Measurements from ENCODE around the gene PIM3.

The PIM3 gene

GRCh38 chr22:49929994-49930575 is 30.5 kb upstream of the PIM3 start:
- H3K9me3 ChIP-seq (ENCODE audit: control insufficient read depth, insufficient read depth, low read length): no peaks in the 10 kb centered on the region
- peak overlapping the region; percentile 24 for H3K9ac ChIP-seq (ENCODE audit: low read depth, low read length)
- H3K27me3 ChIP-seq (ENCODE audit: control insufficient read depth, insufficient read depth, low read length): peaks cover 12% of the 10 kb centered on the region
- no peak overlapping the region for H3K4me3 ChIP-seq (ENCODE audit: low read depth, low read length)
- H3K4me1 ChIP-seq (ENCODE audit: control insufficient read depth, insufficient read depth, low read length): peaks cover 2% of the 10 kb centered on the region
- H3K36me3 ChIP-seq (ENCODE audit: control insufficient read depth, insufficient read depth, low read length): no peaks in the 10 kb centered on the region

- Histone ChIP-seq H3K4me3 (ENCODE audit: low read depth, low read length) (no peak overlapping the region), H3K36me3 (ENCODE audit: control insufficient read depth, insufficient read depth, low read length) (no peaks in the 10 kb centered on the region), H3K4me1 (ENCODE audit: control insufficient read depth, insufficient read depth, low read length) (peaks cover 2% of the 10 kb centered on the region), H3K27me3 (ENCODE audit: control insufficient read depth, insufficient read depth, low read length) (peaks cover 12% of the 10 kb centered on the region), H3K9ac (ENCODE audit: low read depth, low read length) (peak overlapping the region; percentile 24), H3K9me3 (ENCODE audit: control insufficient read depth, insufficient read depth, low read length) (no peaks in the 10 kb centered on the region)
These were observed 29.8 kb upstream of the PIM3 start for GRCh38 chr22:49930596-49931412.

- H3K4me3 ChIP-seq (ENCODE audit: low read depth, low read length): no peak overlapping the region
- H3K27me3 ChIP-seq (ENCODE audit: control insufficient read depth, insufficient read depth, low read length): peaks cover 12% of the 10 kb centered on the region
- H3K9ac ChIP-seq (ENCODE audit: low read depth, low read length): no peak overlapping the region
- peaks cover 4% of the 10 kb centered on the region for H3K4me1 ChIP-seq (ENCODE audit: control insufficient read depth, insufficient read depth, low read length)
- H3K9me3 ChIP-seq (ENCODE audit: control insufficient read depth, insufficient read depth, low read length): no peaks in the 10 kb centered on the region
- H3K36me3 ChIP-seq (ENCODE audit: control insufficient read depth, insufficient read depth, low read length): no peaks in the 10 kb centered on the region
These were observed 27.1 kb upstream of the PIM3 start for GRCh38 chr22:49933236-49934159.

GRCh38 chr22:49934160-49934890 is 26.2 kb upstream of the PIM3 start:
- Histone ChIP-seq H3K9ac (ENCODE audit: low read depth, low read length) (peak overlapping the region; percentile 70), H3K36me3 (ENCODE audit: control insufficient read depth, insufficient read depth, low read length) (no peaks in the 10 kb centered on the region), H3K9me3 (ENCODE audit: control insufficient read depth, insufficient read depth, low read length) (no peaks in the 10 kb centered on the region), H3K27me3 (ENCODE audit: control insufficient read depth, insufficient read depth, low read length) (peaks cover 12% of the 10 kb centered on the region), H3K4me1 (ENCODE audit: control insufficient read depth, insufficient read depth, low read length) (peaks cover 4% of the 10 kb centered on the region), H3K4me3 (ENCODE audit: low read depth, low read length) (peak overlapping the region; percentile 32)

- peak overlapping the region; percentile 70 for H3K9ac ChIP-seq (ENCODE audit: low read depth, low read length)
- H3K4me3 ChIP-seq (ENCODE audit: low read depth, low read length): peak overlapping the region; percentile 32
- H3K36me3 ChIP-seq (ENCODE audit: control insufficient read depth, insufficient read depth, low read length): no peaks in the 10 kb centered on the region
- H3K4me1 ChIP-seq (ENCODE audit: control insufficient read depth, insufficient read depth, low read length): peaks cover 2% of the 10 kb centered on the region
- no peaks in the 10 kb centered on the region for H3K9me3 ChIP-seq (ENCODE audit: control insufficient read depth, insufficient read depth, low read length)
- peaks cover 8% of the 10 kb centered on the region for H3K27me3 ChIP-seq (ENCODE audit: control insufficient read depth, insufficient read depth, low read length)
These were observed 25.5 kb upstream of the PIM3 start for GRCh38 chr22:49934891-49935557.

GRCh38 chr22:49935561-49935960 is 25.0 kb upstream of the PIM3 start:
- H3K4me3 ChIP-seq (ENCODE audit: low read depth, low read length): no peak overlapping the region
- no peaks in the 10 kb centered on the region for H3K9me3 ChIP-seq (ENCODE audit: control insufficient read depth, insufficient read depth, low read length)
- H3K9ac ChIP-seq (ENCODE audit: low read depth, low read length): no peak overlapping the region
- H3K36me3 ChIP-seq (ENCODE audit: control insufficient read depth, insufficient read depth, low read length): no peaks in the 10 kb centered on the region
- H3K27me3 ChIP-seq (ENCODE audit: control insufficient read depth, insufficient read depth, low read length): peaks cover 2% of the 10 kb centered on the region
- H3K4me1 ChIP-seq (ENCODE audit: control insufficient read depth, insufficient read depth, low read length): peaks cover 2% of the 10 kb centered on the region

- H3K4me3 ChIP-seq (ENCODE audit: low read depth, low read length): peak overlapping the region; percentile 13
- peak overlapping the region; percentile 24 for H3K9ac ChIP-seq (ENCODE audit: low read depth, low read length)
- no peaks in the 10 kb centered on the region for H3K27me3 ChIP-seq (ENCODE audit: control insufficient read depth, insufficient read depth, low read length)
- no peaks in the 10 kb centered on the region for H3K36me3 ChIP-seq (ENCODE audit: control insufficient read depth, insufficient read depth, low read length)
- H3K4me1 ChIP-seq (ENCODE audit: control insufficient read depth, insufficient read depth, low read length): peaks cover 2% of the 10 kb centered on the region
- no peaks in the 10 kb centered on the region for H3K9me3 ChIP-seq (ENCODE audit: control insufficient read depth, insufficient read depth, low read length)
These were observed 24.3 kb upstream of the PIM3 start for GRCh38 chr22:49936018-49936972.

- H3K9ac ChIP-seq (ENCODE audit: low read depth, low read length): peak overlapping the region; percentile 24
- no peaks in the 10 kb centered on the region for H3K36me3 ChIP-seq (ENCODE audit: control insufficient read depth, insufficient read depth, low read length)
- peaks cover 2% of the 10 kb centered on the region for H3K4me1 ChIP-seq (ENCODE audit: control insufficient read depth, insufficient read depth, low read length)
- H3K4me3 ChIP-seq (ENCODE audit: low read depth, low read length): no peak overlapping the region
- H3K9me3 ChIP-seq (ENCODE audit: control insufficient read depth, insufficient read depth, low read length): no peaks in the 10 kb centered on the region
- no peaks in the 10 kb centered on the region for H3K27me3 ChIP-seq (ENCODE audit: control insufficient read depth, insufficient read depth, low read length)
These were observed 23.4 kb upstream of the PIM3 start for GRCh38 chr22:49936973-49937757.

GRCh38 chr22:49937758-49938564 is 22.6 kb upstream of the PIM3 start:
- Histone ChIP-seq H3K4me1 (ENCODE audit: control insufficient read depth, insufficient read depth, low read length) (peaks cover 2% of the 10 kb centered on the region), H3K9me3 (ENCODE audit: control insufficient read depth, insufficient read depth, low read length) (no peaks in the 10 kb centered on the region), H3K36me3 (ENCODE audit: control insufficient read depth, insufficient read depth, low read length) (no peaks in the 10 kb centered on the region), H3K4me3 (ENCODE audit: low read depth, low read length) (no peak overlapping the region), H3K9ac (ENCODE audit: low read depth, low read length) (no peak overlapping the region), H3K27me3 (ENCODE audit: control insufficient read depth, insufficient read depth, low read length) (no peaks in the 10 kb centered on the region)
